NOMO-1 treated with dmso at 0.1 percent for 144 hours (cell line): ENCODE measurements around the gene FBXW5.

Experiments used
- DNase-seq: peaks from one replicate; lab custom pipeline; 2025; ENCODE audit not compliant: unreplicated experiment; lab: John Stamatoyannopoulos, UW

The FBXW5 gene

DNA sequence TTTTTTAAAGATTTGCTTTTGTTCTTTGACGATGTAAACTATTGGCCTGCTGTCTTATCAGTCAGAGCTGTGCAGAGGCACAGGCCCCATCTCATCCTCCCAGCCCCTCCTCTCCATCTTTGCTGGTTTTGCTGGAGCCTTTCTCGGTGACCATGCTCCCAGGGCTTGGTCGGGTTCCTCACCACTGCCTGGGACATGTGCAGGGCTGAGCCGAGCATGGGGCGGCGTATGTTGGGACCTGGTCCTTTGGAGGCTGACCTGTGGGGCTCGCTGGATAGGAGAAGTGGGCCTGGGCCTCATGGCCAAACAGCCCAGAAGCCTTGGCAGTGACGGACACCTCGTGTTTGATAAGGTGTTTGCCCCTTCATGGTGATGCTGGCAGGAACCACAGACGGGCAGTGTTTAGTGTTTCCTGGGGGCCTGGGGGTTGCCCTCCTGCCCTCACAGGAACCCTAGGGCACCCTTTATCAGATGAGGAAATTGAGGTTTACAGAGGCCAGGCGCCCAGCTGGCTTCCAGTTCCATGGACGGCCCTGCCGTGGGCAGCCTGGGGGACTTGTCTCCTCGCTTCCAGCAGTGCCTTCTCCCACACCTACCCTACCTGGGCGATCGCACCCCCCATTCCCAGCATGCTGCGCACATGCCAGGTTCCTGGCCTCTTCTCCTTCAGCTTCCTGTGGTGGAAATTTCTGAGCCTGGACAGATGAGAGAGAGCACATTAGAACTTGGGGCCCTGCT, 30.7 kb downstream of the FBXW5 start:
- no peak for DNase-seq

GRCh38 chr9:136910901-136911245, 33.7 kb downstream of the FBXW5 start:
- no peak for DNase-seq

DNA sequence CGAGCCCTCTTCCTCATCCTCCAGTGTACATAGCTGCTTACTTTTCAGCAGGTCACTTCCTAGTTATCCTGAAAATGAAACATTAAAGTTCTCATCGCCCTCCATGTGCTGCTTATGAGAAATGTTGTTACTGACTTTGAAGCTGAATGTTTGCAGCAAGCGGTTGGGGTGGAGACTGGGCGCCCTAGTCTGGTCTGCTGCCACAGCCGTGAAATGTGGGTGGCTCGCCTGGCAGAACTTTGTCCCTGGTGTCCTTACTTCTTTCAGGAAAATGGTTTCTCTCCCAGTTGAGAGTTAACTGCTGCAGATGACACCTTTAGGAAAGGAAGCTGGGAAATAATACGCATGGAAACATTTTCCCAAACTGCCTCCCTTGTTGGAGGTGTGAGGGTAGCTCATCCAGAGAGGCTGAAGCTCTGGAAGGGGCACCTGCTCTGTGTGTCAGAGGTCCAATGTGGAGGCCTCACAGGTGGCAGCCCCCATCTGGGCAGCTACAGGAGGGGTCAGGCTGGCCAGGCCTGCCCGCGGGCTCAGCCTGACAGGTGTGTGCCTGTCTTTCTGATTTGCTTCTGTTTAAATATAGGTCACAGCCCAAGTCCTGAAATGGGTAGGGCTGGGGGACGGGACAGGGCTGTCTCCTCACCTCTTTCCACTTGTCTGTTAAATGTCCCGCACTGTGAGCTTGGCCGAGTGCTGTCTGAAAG, 34.2 kb downstream of the FBXW5 start:
- DNase-seq, result no peak

GRCh38 chr9:136907011-136907914, 37.3 kb downstream of the FBXW5 start:
- DNase-seq, result no peak

- DNase-seq, result no peak
These were observed 38.3 kb downstream of the FBXW5 start for GRCh38 chr9:136906266-136906665.

DNA sequence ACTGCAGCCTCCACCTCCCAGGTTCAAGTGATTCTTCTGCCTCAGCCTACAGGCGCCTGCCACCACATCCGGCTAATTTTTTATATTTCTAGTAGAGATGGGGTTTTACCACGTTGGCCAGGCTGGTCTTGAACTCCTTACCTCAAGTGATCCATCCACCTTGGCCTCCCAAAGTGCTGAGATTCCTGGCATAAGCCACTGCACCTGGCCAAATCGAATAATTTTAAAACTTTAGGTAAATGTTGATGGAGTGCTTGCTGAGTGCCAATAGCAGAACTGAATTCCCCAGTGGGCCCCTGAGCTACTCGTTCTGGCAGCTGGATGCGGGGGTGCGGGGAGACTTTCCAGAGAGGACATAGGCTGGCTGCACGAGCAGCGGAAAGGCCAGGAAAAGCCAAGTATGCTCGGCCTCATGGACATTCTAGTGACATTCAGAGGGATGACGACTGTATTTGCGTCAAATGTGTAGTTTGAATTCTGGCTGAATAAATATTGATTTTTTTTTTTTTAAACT, 41.4 kb downstream of the FBXW5 start:
- DNase-seq, result no peak

DNA sequence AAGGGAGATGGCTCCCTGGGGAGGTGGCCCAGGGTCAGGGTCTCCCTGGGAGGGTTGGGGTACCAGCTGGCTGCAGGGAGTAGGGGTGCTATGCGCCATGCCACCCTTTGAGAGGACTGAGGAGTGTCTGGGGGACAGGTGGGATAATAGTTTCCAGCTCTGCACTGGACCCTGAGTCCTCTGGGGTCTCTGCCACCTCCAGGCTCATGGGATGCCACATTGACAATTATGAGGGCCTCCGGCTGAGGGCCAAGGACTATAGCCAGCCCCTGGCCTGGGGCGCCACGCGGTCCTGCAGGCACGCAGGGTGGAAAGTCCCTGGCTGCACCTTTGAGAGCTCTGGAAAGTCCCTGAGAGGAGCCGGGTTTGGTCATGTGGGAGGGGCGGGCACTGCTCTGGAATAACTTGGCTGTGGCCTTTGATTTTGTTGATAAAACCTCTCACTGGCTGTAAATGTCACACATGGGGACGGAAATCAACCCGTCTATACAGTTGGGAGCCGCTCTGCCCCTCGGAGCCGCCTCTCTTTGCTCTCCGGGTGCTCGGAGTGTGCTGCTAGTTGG, 42.2 kb downstream of the FBXW5 start:
- DNase-seq, result no peak

DNA sequence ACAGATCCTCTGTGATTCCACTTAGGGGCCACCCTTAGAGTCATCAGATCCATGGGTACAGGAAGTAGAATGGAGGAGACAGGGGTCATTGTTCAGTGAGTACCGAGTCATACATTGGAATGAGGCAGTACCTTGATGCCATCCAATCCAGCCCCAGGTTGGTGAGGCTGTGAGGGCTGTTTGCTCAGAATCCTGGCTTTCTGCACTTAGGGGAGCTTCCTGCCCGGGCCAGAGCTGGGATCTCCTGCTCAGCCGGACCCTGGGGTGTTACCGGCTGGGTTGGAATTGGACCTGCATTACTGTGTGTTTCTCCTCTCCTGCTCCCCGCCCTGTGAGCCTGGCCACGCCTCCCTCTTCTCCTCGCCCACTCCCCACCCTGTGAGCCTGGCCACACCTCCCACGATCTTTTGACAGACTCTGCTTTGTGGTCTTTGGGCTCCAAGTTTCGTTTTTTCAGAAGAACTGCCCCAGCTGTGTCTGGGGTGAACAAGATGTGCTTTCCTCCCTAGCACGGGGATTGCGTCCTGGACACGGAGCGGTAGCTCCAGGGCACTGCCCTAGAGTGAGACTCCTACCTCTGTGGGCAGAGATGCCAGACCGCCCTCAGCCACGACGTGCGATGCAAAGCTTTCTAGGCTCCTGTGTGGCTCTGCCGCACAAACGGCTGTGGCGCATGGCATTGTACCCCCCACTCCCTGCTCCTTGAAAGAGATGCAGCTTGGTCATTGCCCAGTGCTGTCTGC, 42.9 kb downstream of the FBXW5 start:
- no peak for DNase-seq

DNA sequence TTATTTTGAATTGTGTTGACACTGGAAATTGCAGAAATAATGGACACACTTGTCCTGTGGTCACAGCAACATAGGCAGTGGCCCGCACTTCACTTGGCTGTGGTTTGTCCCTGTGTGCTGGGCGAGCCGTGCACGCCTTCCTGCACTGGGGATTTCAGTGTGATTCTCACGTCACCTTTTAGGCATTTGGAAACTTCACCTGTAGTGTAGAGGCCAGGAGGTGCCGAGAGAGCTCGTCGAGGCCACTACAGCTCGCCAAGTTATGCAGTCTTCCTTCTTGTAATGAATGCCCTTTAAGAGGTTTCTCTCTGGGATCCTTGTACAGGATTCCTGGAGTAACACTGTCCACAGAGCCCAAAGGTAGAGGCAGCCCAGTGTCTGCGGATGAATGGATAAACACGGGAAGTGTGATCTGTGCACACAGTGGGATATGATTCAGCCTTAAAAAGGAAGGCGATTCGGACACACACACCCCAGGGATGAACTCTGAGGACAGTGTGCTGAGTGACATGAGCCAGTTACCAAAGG, 43.5 kb downstream of the FBXW5 start:
- DNase-seq, result no peak

DNA sequence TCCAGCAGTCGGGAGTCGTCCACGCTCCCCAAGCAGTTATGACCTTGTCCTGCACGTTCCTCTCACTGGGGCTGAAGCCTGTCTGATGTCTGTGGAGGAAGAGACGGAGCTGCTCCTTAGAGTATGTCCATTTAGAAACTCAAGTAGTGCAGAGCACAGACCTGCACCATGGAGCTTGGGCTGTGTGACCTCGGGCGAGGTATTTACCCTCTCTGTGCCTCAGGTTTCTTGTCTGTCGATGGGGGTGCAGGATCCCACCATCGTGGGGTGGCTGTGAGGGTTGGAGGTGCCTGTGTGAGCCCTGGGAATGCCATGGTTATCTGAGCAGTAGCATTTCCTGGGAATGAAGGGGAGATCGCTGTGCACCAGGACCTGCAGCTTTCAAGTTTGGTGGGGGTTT, 44.0 kb downstream of the FBXW5 start:
- DNase-seq, result no peak

GRCh38 chr9:136899196-136899595, 45.3 kb downstream of the FBXW5 start:
- no peak for DNase-seq

DNA sequence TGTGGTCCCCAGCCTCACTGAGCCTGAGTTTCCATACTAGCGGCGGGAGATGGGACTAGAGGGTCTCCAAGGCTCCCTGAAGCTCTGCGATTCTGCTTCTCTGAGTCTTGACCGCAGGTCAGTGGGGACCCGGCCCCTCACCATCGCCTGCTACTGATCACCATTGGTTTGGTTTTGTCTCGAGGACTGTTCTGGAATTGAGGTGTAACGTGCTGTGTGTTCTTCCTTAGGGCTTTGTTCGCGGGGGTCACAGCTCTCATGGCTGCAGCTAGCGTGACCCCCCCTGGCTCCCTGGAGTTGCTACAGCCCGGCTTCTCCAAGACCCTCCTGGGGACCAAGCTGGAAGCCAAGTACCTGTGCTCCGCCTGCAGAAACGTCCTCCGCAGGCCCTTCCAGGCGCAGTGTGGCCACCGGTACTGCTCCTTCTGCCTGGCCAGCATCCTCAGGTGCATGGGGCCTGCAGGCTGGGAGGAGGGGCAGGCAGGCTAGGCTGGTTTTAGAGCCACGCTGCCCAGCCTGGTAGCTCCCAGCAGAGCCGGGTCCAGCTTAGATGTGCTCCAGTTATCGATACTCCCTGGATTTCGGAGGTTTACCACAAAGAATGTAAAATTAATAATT, 45.9 kb downstream of the FBXW5 start:
- no peak for DNase-seq

DNA sequence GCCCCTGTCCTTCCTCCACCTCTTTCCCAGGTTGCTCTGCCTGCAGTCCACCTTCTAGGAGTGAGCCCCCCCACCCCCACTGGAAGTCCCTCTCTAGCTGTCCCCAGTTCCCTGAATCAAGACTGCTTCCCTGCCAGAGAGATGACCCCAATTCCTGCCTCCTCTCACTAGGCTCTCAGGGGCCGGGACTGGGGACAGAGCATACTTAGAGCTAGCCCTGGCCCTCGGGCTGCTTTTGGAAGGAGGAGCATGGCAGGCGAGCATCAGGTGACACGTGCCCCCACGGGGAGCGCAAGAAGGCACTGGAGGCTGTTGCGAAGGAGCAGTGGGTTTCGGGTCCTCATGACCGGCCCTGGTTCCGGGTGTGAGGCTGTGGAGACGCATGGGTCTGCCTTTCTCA, 48.5 kb downstream of the FBXW5 start:
- no peak for DNase-seq

GRCh38 chr9:136890661-136891060, 53.9 kb downstream of the FBXW5 start:
- no peak for DNase-seq
